Measurements from ENCODE around the gene ANKFN1.

The ANKFN1 gene, protein sequence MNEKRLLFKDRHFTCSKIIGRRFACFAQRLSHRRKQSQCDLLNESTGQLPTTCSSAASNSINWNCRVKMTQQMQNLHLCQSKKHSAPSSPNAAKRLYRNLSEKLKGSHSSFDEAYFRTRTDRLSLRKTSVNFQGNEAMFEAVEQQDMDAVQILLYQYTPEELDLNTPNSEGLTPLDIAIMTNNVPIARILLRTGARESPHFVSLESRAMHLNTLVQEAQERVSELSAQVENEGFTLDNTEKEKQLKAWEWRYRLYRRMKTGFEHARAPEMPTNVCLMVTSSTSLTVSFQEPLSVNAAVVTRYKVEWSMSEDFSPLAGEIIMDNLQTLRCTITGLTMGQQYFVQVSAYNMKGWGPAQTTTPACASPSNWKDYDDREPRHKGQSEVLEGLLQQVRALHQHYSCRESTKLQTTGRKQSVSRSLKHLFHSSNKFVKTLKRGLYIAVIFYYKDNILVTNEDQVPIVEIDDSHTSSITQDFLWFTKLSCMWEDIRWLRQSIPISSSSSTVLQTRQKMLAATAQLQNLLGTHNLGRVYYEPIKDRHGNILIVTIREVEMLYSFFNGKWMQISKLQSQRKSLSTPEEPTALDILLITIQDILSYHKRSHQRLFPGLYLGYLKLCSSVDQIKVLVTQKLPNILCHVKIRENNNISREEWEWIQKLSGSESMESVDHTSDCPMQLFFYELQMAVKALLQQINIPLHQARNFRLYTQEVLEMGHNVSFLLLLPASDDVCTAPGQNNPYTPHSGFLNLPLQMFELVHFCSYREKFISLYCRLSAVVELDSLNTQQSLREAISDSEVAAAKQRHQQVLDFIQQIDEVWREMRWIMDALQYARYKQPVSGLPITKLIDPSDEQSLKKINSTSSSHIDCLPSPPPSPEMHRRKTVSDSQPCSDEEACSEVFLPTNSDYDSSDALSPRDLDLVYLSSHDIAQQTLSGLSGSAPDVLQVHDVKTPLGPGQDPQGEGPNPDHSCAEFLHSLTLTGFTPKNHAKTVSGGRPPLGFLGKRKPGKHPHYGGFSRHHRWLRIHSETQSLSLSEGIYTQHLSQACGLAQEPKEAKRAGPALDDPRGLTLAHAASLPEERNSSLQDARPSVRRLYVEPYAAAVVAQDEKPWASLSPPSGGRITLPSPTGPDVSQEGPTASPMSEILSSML

GRCh38 chr17:56152874-56153602 is at the start of gene ANKFN1:
Gene ANKFN1 (plus strand): TSS chr17:56153475. CDS start chr17:56212668, 59,193 bp downstream.
- Histone ChIP-seq H3K4me1 (ENCODE audit: insufficient read depth, low read length) (no peaks in the 10 kb centered on the region), H3K9me3 (ENCODE audit: insufficient read depth, low read depth, low read length) (no peaks in the 10 kb centered on the region), H3K27ac (ENCODE audit: low read length) (no peak within 1 kb of the TSS), H3K36me3 (ENCODE audit: insufficient read depth, low read depth, low read length) (no peaks in the 10 kb centered on the region), H3K4me3 (ENCODE audit: low read length) (no peak within 1 kb of the TSS), H3K9ac (ENCODE audit: low read depth, low read length) (no peak within 1 kb of the TSS), H3K27me3 (ENCODE audit: insufficient read depth, low read length) (no peaks in the 10 kb centered on the region)

- H3K4me1 ChIP-seq (ENCODE audit: insufficient read depth, low read length), result no peaks in the 10 kb centered on the region
Observed at GRCh38 chr17:56108811-56109284, 44.4 kb upstream of the ANKFN1 start.

DNA sequence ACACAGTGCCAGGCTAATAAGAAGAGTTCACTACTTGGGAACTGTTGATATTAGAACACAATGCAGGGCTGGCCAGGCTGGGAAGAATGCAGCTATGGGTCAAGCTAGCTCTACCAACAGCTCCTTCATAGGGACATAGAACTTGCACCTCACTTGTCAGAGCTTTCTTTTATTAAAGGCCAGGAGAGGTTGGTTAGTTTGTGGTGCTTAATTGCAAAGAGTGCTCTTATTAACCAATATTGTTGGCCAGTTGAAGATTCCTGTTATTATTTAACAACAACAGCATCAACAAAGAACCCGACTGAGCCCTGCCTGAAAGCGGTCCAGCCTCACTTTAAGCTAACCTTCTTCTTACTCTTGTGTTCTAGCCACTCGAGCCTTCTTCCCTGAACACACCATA is 43.4 kb upstream of the ANKFN1 start:
- Histone ChIP-seq H3K9ac (ENCODE audit: low read depth, low read length) (no peak overlapping the region), H3K4me3 (ENCODE audit: low read length) (no peak overlapping the region), H3K4me1 (ENCODE audit: insufficient read depth, low read length) (no peaks in the 10 kb centered on the region), H3K27ac (ENCODE audit: low read length) (no peak overlapping the region), H3K27me3 (ENCODE audit: insufficient read depth, low read length) (no peaks in the 10 kb centered on the region), H3K36me3 (ENCODE audit: insufficient read depth, low read depth, low read length) (no peaks in the 10 kb centered on the region), H3K9me3 (ENCODE audit: insufficient read depth, low read depth, low read length) (no peaks in the 10 kb centered on the region)

More at GRCh38 chr17:56108811-56109284, 44.4 kb upstream of the ANKFN1 start:
- Histone ChIP-seq H3K9ac (ENCODE audit: low read depth, low read length) (no peak overlapping the region), H3K9me3 (ENCODE audit: insufficient read depth, low read depth, low read length) (no peaks in the 10 kb centered on the region), H3K4me3 (ENCODE audit: low read length) (no peak overlapping the region), H3K36me3 (ENCODE audit: insufficient read depth, low read depth, low read length) (no peaks in the 10 kb centered on the region), H3K27me3 (ENCODE audit: insufficient read depth, low read length) (no peaks in the 10 kb centered on the region), H3K27ac (ENCODE audit: low read length) (no peak overlapping the region)

DNA sequence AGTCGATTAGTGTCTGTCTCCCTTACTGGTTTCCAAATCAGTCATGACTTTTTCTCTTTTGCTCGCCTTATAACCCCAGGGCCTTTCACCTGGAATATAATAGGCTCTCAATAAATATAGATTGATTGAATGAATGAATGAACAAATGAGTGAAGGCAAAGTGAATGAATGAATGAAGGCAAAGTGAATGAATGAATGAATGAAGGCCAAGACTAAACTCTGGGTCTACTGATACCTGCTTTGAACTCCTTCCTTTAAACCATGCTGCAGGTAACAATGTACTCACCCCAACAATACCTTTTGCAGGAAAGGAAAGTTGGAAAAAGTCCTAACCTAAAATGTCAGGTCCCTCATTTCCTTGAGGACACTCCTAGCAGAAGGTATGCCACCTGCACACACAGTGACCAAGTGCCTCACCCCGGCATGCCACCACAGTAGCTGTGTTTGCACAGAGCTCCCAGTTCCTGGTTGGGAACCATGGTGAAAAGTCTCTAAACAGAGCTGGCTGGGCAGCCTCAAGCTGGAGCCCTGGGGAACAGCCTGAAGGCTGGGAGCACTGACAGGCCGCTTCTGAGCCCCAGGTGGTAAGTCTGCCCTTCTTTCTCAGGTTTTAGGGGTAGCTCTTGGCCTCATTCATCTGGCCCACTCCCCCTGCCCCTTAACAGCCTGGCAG is 42.7 kb upstream of the ANKFN1 start:
- H3K9me3 ChIP-seq (ENCODE audit: insufficient read depth, low read depth, low read length), result no peaks in the 10 kb centered on the region
- no peaks in the 10 kb centered on the region for H3K36me3 ChIP-seq (ENCODE audit: insufficient read depth, low read depth, low read length)
- no peak overlapping the region for H3K9ac ChIP-seq (ENCODE audit: low read depth, low read length)
- no peaks in the 10 kb centered on the region for H3K4me1 ChIP-seq (ENCODE audit: insufficient read depth, low read length)
- no peaks in the 10 kb centered on the region for H3K27me3 ChIP-seq (ENCODE audit: insufficient read depth, low read length)
- H3K4me3 ChIP-seq (ENCODE audit: low read length), result no peak overlapping the region
- no peak overlapping the region for H3K27ac ChIP-seq (ENCODE audit: low read length)

DNA sequence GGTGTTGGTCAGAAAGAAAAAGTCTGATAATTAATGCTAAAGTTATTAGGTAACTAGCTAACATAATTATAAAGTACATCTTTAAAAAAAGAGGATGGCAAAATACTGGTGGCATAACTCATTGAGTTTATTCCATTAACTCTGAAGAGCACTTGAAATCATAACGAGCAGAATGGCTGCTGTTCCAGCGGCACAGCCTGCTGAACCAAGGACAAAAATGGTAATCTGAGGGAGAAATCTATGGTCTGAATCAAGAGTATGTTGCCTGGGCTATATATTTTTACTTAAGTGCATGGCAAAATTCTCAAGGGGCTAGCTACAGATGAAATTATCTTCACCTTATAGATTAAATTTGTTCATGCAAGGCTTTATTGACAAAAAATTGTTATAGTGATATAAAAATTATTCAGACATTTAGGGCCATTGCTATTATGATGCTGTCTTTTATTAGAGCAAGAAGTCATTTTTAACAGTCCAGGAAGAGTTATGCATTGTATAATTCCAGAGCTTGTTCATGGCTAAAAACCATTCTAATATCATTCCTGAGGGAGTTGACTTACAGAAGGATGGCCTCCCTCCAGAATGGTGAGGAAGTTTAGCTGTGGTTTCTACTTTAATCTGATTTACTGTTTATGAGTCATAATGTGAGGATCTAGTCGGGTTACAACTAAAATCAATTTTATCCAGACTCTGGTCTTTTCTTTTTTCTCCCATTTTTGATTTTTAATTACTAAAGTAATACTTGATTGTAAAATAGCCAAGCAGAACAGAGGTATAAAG is 41.4 kb upstream of the ANKFN1 start:
- no peaks in the 10 kb centered on the region for H3K27me3 ChIP-seq (ENCODE audit: insufficient read depth, low read length)
- no peak overlapping the region for H3K4me3 ChIP-seq (ENCODE audit: low read length)

DNA sequence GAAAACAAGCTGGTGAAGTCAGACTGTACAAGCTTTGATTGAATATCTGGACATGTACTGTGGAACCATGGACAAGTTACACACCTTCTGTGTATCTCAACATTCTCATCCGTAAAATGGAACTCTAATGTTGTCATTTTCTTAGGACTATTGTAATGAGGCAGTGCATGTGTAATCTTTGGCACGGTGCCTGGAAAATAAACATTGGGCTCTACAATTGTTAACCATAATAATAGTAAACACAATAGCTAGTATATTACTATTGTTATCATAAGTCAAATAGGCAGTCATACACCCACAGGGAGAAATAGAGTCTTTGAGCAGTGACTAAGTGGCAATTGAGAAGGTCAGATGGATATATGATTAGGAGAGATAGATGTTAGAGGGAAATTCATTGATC is 39.8 kb upstream of the ANKFN1 start:
- Histone ChIP-seq H3K27me3 (ENCODE audit: insufficient read depth, low read length) (no peaks in the 10 kb centered on the region), H3K9ac (ENCODE audit: low read depth, low read length) (no peak overlapping the region)

More for the DNA sequence above, 41.4 kb upstream of the ANKFN1 start:
- H3K4me1 ChIP-seq (ENCODE audit: insufficient read depth, low read length), result no peaks in the 10 kb centered on the region
- no peaks in the 10 kb centered on the region for H3K9me3 ChIP-seq (ENCODE audit: insufficient read depth, low read depth, low read length)
- H3K36me3 ChIP-seq (ENCODE audit: insufficient read depth, low read depth, low read length), result no peaks in the 10 kb centered on the region
- no peak overlapping the region for H3K9ac ChIP-seq (ENCODE audit: low read depth, low read length)
- H3K27ac ChIP-seq (ENCODE audit: low read length), result no peak overlapping the region

GRCh38 chr17:56114469-56114868 is 38.8 kb upstream of the ANKFN1 start:
- no peak overlapping the region for H3K4me3 ChIP-seq (ENCODE audit: low read length)

More for the DNA sequence above, 39.8 kb upstream of the ANKFN1 start:
- Histone ChIP-seq H3K9me3 (ENCODE audit: insufficient read depth, low read depth, low read length) (no peaks in the 10 kb centered on the region), H3K36me3 (ENCODE audit: insufficient read depth, low read depth, low read length) (no peaks in the 10 kb centered on the region), H3K4me1 (ENCODE audit: insufficient read depth, low read length) (no peaks in the 10 kb centered on the region), H3K27ac (ENCODE audit: low read length) (no peak overlapping the region), H3K4me3 (ENCODE audit: low read length) (no peak overlapping the region)

GRCh38 chr17:56119191-56119590 is 34.1 kb upstream of the ANKFN1 start:
- H3K36me3 ChIP-seq (ENCODE audit: insufficient read depth, low read depth, low read length), result no peaks in the 10 kb centered on the region
- no peak overlapping the region for H3K9ac ChIP-seq (ENCODE audit: low read depth, low read length)
- H3K27ac ChIP-seq (ENCODE audit: low read length), result no peak overlapping the region
- H3K27me3 ChIP-seq (ENCODE audit: insufficient read depth, low read length), result no peaks in the 10 kb centered on the region
- H3K4me1 ChIP-seq (ENCODE audit: insufficient read depth, low read length), result no peaks in the 10 kb centered on the region
- no peak overlapping the region for H3K4me3 ChIP-seq (ENCODE audit: low read length)
- no peaks in the 10 kb centered on the region for H3K9me3 ChIP-seq (ENCODE audit: insufficient read depth, low read depth, low read length)

More at GRCh38 chr17:56114469-56114868, 38.8 kb upstream of the ANKFN1 start:
- Histone ChIP-seq H3K9ac (ENCODE audit: low read depth, low read length) (no peak overlapping the region), H3K9me3 (ENCODE audit: insufficient read depth, low read depth, low read length) (no peaks in the 10 kb centered on the region), H3K27ac (ENCODE audit: low read length) (no peak overlapping the region), H3K4me1 (ENCODE audit: insufficient read depth, low read length) (no peaks in the 10 kb centered on the region), H3K27me3 (ENCODE audit: insufficient read depth, low read length) (no peaks in the 10 kb centered on the region), H3K36me3 (ENCODE audit: insufficient read depth, low read depth, low read length) (no peaks in the 10 kb centered on the region)

GRCh38 chr17:56119936-56120335 is 33.3 kb upstream of the ANKFN1 start:
- Histone ChIP-seq H3K9me3 (ENCODE audit: insufficient read depth, low read depth, low read length) (no peaks in the 10 kb centered on the region), H3K27me3 (ENCODE audit: insufficient read depth, low read length) (no peaks in the 10 kb centered on the region), H3K9ac (ENCODE audit: low read depth, low read length) (no peak overlapping the region), H3K4me1 (ENCODE audit: insufficient read depth, low read length) (no peaks in the 10 kb centered on the region), H3K27ac (ENCODE audit: low read length) (no peak overlapping the region), H3K4me3 (ENCODE audit: low read length) (no peak overlapping the region), H3K36me3 (ENCODE audit: insufficient read depth, low read depth, low read length) (no peaks in the 10 kb centered on the region)

Data from iPS-20b (cell line).